ENCODE data around the gene SSH2. TPM values are rescaled to one million over a fixed set of nuclear protein-coding genes. Genes with fewer than 3 reads are reported as not detected.

SSH2 gene
- total and polyA plus RNA-seq, 7 donors = 18.3 to 35.1 (median 26.5) TPM

- peaks cover 0 to 36% (median 6%) of the 10 kb centered on the region in 4 donors for H3K36me3 ChIP-seq
- intact Hi-C loops (cut with DNase I) = no loop called here
- no peak for DNase-seq
- no peaks in the 10 kb centered on the region for H3K9me3 ChIP-seq
- H3K27me3 ChIP-seq = no peaks in the 10 kb centered on the region
- TF ChIP-seq, protein P1, sequence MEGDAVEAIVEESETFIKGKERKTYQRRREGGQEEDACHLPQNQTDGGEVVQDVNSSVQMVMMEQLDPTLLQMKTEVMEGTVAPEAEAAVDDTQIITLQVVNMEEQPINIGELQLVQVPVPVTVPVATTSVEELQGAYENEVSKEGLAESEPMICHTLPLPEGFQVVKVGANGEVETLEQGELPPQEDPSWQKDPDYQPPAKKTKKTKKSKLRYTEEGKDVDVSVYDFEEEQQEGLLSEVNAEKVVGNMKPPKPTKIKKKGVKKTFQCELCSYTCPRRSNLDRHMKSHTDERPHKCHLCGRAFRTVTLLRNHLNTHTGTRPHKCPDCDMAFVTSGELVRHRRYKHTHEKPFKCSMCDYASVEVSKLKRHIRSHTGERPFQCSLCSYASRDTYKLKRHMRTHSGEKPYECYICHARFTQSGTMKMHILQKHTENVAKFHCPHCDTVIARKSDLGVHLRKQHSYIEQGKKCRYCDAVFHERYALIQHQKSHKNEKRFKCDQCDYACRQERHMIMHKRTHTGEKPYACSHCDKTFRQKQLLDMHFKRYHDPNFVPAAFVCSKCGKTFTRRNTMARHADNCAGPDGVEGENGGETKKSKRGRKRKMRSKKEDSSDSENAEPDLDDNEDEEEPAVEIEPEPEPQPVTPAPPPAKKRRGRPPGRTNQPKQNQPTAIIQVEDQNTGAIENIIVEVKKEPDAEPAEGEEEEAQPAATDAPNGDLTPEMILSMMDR (IDR thresholded peaks at IDR 0.05) = no peak
- TF ChIP-seq EP300 (IDR thresholded peaks at IDR 0.05) (no peak), POLR2A (IDR thresholded peaks at IDR 0.05) (no peak), POLR2AphosphoS5 (IDR thresholded peaks at IDR 0.05) (no peak)
- H3K4me1 ChIP-seq = peaks cover 0 to 3% (median 0%) of the 10 kb centered on the region in 4 donors
- 59 to 76% methylated on average over 1 of the region's 1 CpG for WGBS, 2 donors
- H3K27ac ChIP-seq = no peak overlapping the region
- H3K4me3 ChIP-seq = no peak overlapping the region
Observed at GRCh38 chr17:29663155-29663554, 266.9 kb downstream of the SSH2 start.

- Histone ChIP-seq H3K4me1 (peaks cover 0 to 3% (median 0%) of the 10 kb centered on the region in 4 donors), H3K9me3 (no peaks in the 10 kb centered on the region), H3K27me3 (no peaks in the 10 kb centered on the region), H3K27ac (no peak overlapping the region), H3K4me3 (no peak overlapping the region), H3K36me3 (peaks cover 0 to 17% (median 3%) of the 10 kb centered on the region in 4 donors)
- TF ChIP-seq EP300 (IDR thresholded peaks at IDR 0.05) = no peak
- TF ChIP-seq, protein P1 (IDR thresholded peaks at IDR 0.05) = no peak
- no peak for TF ChIP-seq POLR2AphosphoS5 (IDR thresholded peaks at IDR 0.05)
- no peak for TF ChIP-seq POLR2A (IDR thresholded peaks at IDR 0.05)
- WGBS, 2 donors = 59 to 84% methylated on average over 2 of the region's 2 CpGs
- no peak for DNase-seq
- intact Hi-C loops (cut with DNase I) = no loop called here
Observed at GRCh38 chr17:29661213-29661612, 268.8 kb downstream of the SSH2 start.

GRCh38 chr17:29659155-29659554, 270.9 kb downstream of the SSH2 start:
- Histone ChIP-seq H3K4me3 (no peak overlapping the region), H3K4me1 (peaks cover 0 to 3% (median 0%) of the 10 kb centered on the region in 4 donors), H3K36me3 (peaks cover 0 to 6% (median 0%) of the 10 kb centered on the region in 4 donors), H3K27me3 (no peaks in the 10 kb centered on the region), H3K27ac (no peak overlapping the region), H3K9me3 (no peaks in the 10 kb centered on the region)
- TF ChIP-seq POLR2AphosphoS5 (IDR thresholded peaks at IDR 0.05) (no peak), POLR2A (IDR thresholded peaks at IDR 0.05) (no peak), EP300 (IDR thresholded peaks at IDR 0.05) (no peak)
- TF ChIP-seq, protein P1 (IDR thresholded peaks at IDR 0.05) = no peak
- WGBS, 2 donors = 67 to 87% methylated on average over 2 of the region's 2 CpGs
- DNase-seq = no peak
- intact Hi-C loops (cut with DNase I) = no loop called here

GRCh38 chr17:29655323-29655722, 274.7 kb downstream of the SSH2 start:
- no peak overlapping the region for H3K4me3 ChIP-seq
- no peaks in the 10 kb centered on the region for H3K27me3 ChIP-seq
- intact Hi-C loops (cut with DNase I) = no loop called here

More at GRCh38 chr17:29655323-29655722, 274.7 kb downstream of the SSH2 start:
- no peak for TF ChIP-seq EP300 (IDR thresholded peaks at IDR 0.05)
- TF ChIP-seq, protein P1 (IDR thresholded peaks at IDR 0.05) = no peak
- no peak for TF ChIP-seq POLR2AphosphoS5 (IDR thresholded peaks at IDR 0.05)
- TF ChIP-seq POLR2A (IDR thresholded peaks at IDR 0.05) = no peak
- H3K4me1 ChIP-seq = no peaks in the 10 kb centered on the region
- H3K9me3 ChIP-seq = no peaks in the 10 kb centered on the region
- no peak overlapping the region for H3K27ac ChIP-seq
- WGBS, 2 donors = 94 to 97% methylated on average over 6 of the region's 6 CpGs
- peaks cover 0 to 11% (median 0%) of the 10 kb centered on the region in 4 donors for H3K36me3 ChIP-seq
- DNase-seq = no peak
